Measurements from ENCODE around the gene STPG2.

STPG2 gene

GRCh38 chr4:98081936-98082335, 61.3 kb downstream of the STPG2 start:
- Histone ChIP-seq H3K4me1 (ENCODE audit: low read length) (no peaks in the 10 kb centered on the region), H4K20me1 (ENCODE audit: insufficient read depth, low read length) (no peaks in the 10 kb centered on the region), H3K36me3 (replicated peaks; ENCODE audit: low read depth, low read length) (no peaks in the 10 kb centered on the region), H3K27me3 (ENCODE audit: low read depth, low read length) (no peaks in the 10 kb centered on the region), H3K9me3 (ENCODE audit: insufficient read depth, low read length) (no peaks in the 10 kb centered on the region), H3K79me2 (ENCODE audit: low read length) (no peaks in the 10 kb centered on the region), H3K4me3 (ENCODE audit: low read length) (no peak overlapping the region), H3K9ac (ENCODE audit: low read length) (no peak overlapping the region), H2AFZ (ENCODE audit: low read depth, low read length) (no peak overlapping the region), H3K27ac (ENCODE audit: low read length) (no peak overlapping the region), H3K4me2 (ENCODE audit: low read length) (no peak overlapping the region)
- TF ChIP-seq EZH2phosphoT487 (IDR thresholded peaks at IDR 0.05; ENCODE audit: low read depth) (no peak), CTCF (IDR thresholded peaks at IDR 0.05; ENCODE audit: low read depth, low read length) (no peak)

GRCh38 chr4:98068495-98068894, 74.8 kb downstream of the STPG2 start:
- no peaks in the 10 kb centered on the region for H4K20me1 ChIP-seq (ENCODE audit: insufficient read depth, low read length)
- no peak for TF ChIP-seq CTCF (IDR thresholded peaks at IDR 0.05; ENCODE audit: low read depth, low read length)
- no peak for TF ChIP-seq EZH2phosphoT487 (IDR thresholded peaks at IDR 0.05; ENCODE audit: low read depth)
- no peak overlapping the region for H3K4me2 ChIP-seq (ENCODE audit: low read length)
- no peak overlapping the region for H2AFZ ChIP-seq (ENCODE audit: low read depth, low read length)
- no peak overlapping the region for H3K4me3 ChIP-seq (ENCODE audit: low read length)
- no peaks in the 10 kb centered on the region for H3K4me1 ChIP-seq (ENCODE audit: low read length)
- no peaks in the 10 kb centered on the region for H3K79me2 ChIP-seq (ENCODE audit: low read length)
- H3K9me3 ChIP-seq (ENCODE audit: insufficient read depth, low read length): no peaks in the 10 kb centered on the region
- no peak overlapping the region for H3K27ac ChIP-seq (ENCODE audit: low read length)
- H3K9ac ChIP-seq (ENCODE audit: low read length): no peak overlapping the region
- H3K36me3 ChIP-seq (replicated peaks; ENCODE audit: low read depth, low read length): no peaks in the 10 kb centered on the region
- no peaks in the 10 kb centered on the region for H3K27me3 ChIP-seq (ENCODE audit: low read depth, low read length)

GRCh38 chr4:98055800-98056501, 87.3 kb downstream of the STPG2 start:
- no peak overlapping the region for H2AFZ ChIP-seq (ENCODE audit: low read depth, low read length)
- H3K36me3 ChIP-seq (replicated peaks; ENCODE audit: low read depth, low read length): no peaks in the 10 kb centered on the region
- H3K27ac ChIP-seq (ENCODE audit: low read length): no peak overlapping the region
- H3K79me2 ChIP-seq (ENCODE audit: low read length): no peaks in the 10 kb centered on the region
- no peaks in the 10 kb centered on the region for H3K4me1 ChIP-seq (ENCODE audit: low read length)
- no peak overlapping the region for H3K9ac ChIP-seq (ENCODE audit: low read length)
- no peak overlapping the region for H3K4me2 ChIP-seq (ENCODE audit: low read length)
- no peak overlapping the region for H3K4me3 ChIP-seq (ENCODE audit: low read length)
- no peaks in the 10 kb centered on the region for H3K27me3 ChIP-seq (ENCODE audit: low read depth, low read length)
- TF ChIP-seq EZH2phosphoT487 (IDR thresholded peaks at IDR 0.05; ENCODE audit: low read depth) (no peak), CTCF (IDR thresholded peaks at IDR 0.05; ENCODE audit: low read depth, low read length) (no peak)
- H4K20me1 ChIP-seq (ENCODE audit: insufficient read depth, low read length): no peaks in the 10 kb centered on the region
- H3K9me3 ChIP-seq (ENCODE audit: insufficient read depth, low read length): no peaks in the 10 kb centered on the region

- no peak for TF ChIP-seq EZH2phosphoT487 (IDR thresholded peaks at IDR 0.05; ENCODE audit: low read depth)
- no peak for TF ChIP-seq CTCF (IDR thresholded peaks at IDR 0.05; ENCODE audit: low read depth, low read length)
- Histone ChIP-seq H3K4me2 (ENCODE audit: low read length) (no peak overlapping the region), H3K27ac (ENCODE audit: low read length) (no peak overlapping the region), H3K4me3 (ENCODE audit: low read length) (no peak overlapping the region), H4K20me1 (ENCODE audit: insufficient read depth, low read length) (no peaks in the 10 kb centered on the region), H3K79me2 (ENCODE audit: low read length) (no peaks in the 10 kb centered on the region), H3K36me3 (replicated peaks; ENCODE audit: low read depth, low read length) (no peaks in the 10 kb centered on the region), H3K27me3 (ENCODE audit: low read depth, low read length) (no peaks in the 10 kb centered on the region), H2AFZ (ENCODE audit: low read depth, low read length) (peak overlapping the region; percentile 48), H3K4me1 (ENCODE audit: low read length) (no peaks in the 10 kb centered on the region), H3K9me3 (ENCODE audit: insufficient read depth, low read length) (no peaks in the 10 kb centered on the region), H3K9ac (ENCODE audit: low read length) (no peak overlapping the region)
These were observed 96.6 kb downstream of the STPG2 start for GRCh38 chr4:98046665-98047064.

Measured in OCI-LY3 (cell line).